Transverse colon (tissue), 3 donors: ENCODE data around the gene KCNQ1OT1.

Experiments
- CTCF ChIP-seq, 5 experiments: fragments of 200-600 bp in 3 of 5; fragments of 450-650 bp in 2 of 5; sonication (generic) in 3 of 5; IDR thresholded peaks; 1 replicate in 2 of 5; 2 replicates in 3 of 5; pipeline ENCODE4 v1.5.1; 2016 to 2017; ENCODE audit warnings: antibody characterized with exemption in 5 of 5, inconsistent platforms in 3 of 5, mild to moderate bottlenecking in 2 of 5, moderate library complexity in 1 of 5
- POLR2A ChIP-seq: fragments of 450-650 bp; IDR thresholded peaks from one replicate; pipeline ENCODE4 v1.6.1; 2016; ENCODE audit warnings: antibody characterized with exemption, mild to moderate bottlenecking, moderate library complexity

GRCh38 chr11:2729841-2730240 is 30.0 kb upstream of the KCNQ1OT1 start:
- TF ChIP-seq CTCF (IDR thresholded peaks at IDR 0.05): no peak
- TF ChIP-seq POLR2A: no peak
